ENCODE results near the gene UMODL1.

UMODL1 gene

DNA sequence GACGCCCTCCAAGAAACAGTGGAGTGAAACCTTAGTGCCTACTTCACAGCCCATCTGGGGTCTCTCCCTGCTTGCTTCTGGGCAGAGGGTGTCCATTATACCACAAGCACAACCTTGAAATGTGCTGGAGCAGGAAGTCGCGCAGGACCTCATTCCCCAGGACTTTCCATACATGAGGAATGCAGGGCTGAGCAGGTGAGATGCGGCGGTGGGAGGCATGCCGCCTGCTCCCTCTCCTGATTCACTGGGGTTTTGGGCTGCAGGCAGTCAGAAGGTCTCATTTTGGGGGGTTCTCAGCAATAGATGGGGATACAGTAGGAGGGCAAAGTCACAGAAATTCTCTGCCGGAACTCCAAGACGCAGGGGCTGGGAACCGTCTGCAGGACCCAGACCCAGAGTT, 15.7 kb upstream of the UMODL1 start:
- TF ChIP-seq, protein P1, sequence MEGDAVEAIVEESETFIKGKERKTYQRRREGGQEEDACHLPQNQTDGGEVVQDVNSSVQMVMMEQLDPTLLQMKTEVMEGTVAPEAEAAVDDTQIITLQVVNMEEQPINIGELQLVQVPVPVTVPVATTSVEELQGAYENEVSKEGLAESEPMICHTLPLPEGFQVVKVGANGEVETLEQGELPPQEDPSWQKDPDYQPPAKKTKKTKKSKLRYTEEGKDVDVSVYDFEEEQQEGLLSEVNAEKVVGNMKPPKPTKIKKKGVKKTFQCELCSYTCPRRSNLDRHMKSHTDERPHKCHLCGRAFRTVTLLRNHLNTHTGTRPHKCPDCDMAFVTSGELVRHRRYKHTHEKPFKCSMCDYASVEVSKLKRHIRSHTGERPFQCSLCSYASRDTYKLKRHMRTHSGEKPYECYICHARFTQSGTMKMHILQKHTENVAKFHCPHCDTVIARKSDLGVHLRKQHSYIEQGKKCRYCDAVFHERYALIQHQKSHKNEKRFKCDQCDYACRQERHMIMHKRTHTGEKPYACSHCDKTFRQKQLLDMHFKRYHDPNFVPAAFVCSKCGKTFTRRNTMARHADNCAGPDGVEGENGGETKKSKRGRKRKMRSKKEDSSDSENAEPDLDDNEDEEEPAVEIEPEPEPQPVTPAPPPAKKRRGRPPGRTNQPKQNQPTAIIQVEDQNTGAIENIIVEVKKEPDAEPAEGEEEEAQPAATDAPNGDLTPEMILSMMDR (IDR thresholded peaks at IDR 0.05; ENCODE audit: low read depth, low read length): no peak
- H3K4me3 ChIP-seq (ENCODE audit: low read depth, low read length): no peak overlapping the region

DNA sequence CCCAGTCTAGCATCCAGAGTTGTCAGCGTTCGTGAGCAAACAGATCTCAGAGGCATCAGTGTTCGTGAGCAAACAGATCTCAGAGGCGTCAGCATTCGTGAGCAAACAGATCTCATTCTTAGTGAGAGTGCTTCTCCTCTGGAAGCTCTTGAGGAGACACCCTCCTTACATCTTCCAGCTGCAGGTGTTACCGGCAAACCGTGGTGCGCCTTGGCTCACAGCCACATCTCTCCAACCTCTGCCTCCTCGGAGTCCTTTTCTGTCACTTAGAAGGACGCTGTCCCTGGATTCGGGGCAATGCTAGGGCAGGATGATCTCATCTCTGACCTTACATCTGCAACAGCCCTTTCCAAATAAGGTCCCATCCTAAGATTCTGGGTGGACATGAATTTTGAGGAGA, 14.6 kb upstream of the UMODL1 start:
- TF ChIP-seq, protein P1 (IDR thresholded peaks at IDR 0.05; ENCODE audit: low read depth, low read length): no peak
- peak overlapping the region; percentile 19; the same call in 1 of the 2 replicates for H3K4me3 ChIP-seq (ENCODE audit: low read depth, low read length)

DNA sequence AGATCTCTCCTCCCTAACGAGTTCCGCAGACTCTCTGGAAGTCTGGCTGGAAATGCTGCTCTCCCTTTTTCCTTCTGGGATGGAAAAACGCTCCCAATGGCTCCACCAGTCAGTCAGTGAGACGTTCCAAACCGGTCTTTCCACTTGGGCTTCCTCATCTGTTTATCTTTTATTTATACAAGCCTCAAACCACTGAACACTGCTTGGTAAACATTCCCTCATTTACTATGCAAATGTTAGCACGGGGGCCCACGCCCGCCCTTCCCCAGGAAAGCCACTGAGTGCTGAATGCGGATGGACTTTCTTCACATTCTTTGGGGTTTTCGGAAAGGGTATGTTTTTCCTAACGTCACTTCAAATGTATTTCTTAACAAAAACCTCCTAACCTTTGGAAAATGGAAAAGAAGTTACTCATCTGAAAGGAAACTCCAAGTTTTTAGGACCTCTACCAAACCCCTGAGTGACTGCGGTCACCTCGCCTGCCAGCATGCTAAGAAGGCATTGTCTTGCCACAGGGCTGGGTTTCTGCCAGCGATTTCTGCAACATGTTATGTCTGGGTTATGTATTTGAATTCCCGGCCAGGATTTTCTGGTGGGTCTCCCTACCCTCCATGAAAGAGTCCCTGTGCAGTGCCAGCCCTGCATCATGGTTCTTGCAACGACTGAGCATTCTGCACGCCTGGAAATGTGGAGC, 14.0 kb upstream of the UMODL1 start:
- TF ChIP-seq, protein P1 (IDR thresholded peaks at IDR 0.05; ENCODE audit: low read depth, low read length): no peak
- H3K4me3 ChIP-seq (ENCODE audit: low read depth, low read length): peak overlapping the region; percentile 29; the same call in 1 of the 2 replicates

DNA sequence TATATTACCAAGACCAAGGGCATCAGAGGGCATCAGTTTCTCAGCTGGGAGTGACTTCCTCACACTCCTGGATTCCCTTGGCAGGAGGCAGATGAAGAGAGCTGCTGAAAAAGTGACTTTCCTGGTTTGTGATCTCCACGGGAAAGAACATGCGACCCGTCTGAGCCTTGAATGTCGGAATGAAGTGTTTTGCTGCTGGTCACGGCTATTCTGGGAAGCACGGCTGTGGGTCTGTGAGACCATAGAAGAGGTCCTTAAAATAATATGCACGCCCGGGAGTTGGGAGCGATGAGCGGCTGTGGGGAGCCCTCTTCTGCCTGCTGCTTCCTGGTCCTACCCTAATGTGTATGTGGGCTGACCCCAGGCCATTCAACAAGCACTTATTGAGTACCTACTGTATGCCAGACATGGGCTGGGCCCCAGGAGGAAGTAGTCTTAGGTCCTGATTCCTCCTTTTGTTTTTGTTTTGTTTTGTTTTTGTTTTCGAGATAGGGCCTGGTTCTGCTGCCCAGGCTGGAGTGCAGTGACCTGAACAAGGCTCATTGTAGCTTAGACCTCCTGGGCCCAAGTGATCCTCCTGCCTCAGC, 13.2 kb upstream of the UMODL1 start:
- TF ChIP-seq, protein P1 (IDR thresholded peaks at IDR 0.05; ENCODE audit: low read depth, low read length): no peak
- 0 out of 2 replicates have a peak overlapping the region, but pooled peaks have one; percentile 29 for H3K4me3 ChIP-seq (ENCODE audit: low read depth, low read length)

DNA sequence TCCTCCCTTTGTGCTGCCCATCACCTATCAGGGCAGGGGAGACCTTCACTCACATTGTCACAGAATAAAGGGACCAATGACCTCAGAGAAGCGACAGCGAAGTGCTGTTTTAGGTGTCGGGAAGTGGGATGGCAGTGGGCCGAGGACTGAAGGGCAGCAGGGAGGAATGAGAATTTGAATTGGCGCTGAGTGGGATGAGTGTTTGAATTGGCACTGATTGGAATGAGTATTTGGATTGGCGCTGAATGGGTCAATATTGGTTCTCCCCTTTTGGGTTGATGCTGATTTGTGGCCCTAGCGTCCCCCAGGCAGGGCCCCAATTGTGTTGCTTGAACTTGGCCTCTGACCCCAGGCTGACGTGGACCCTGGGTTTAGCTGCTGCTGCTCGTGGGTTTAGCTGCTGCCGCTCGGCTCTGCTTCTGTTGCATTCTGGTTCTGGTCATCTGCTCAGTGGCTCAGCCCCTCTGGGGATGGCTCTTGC, 12.4 kb upstream of the UMODL1 start:
- no peak overlapping the region for H3K4me3 ChIP-seq (ENCODE audit: low read depth, low read length)
- TF ChIP-seq, protein P1 (IDR thresholded peaks at IDR 0.05; ENCODE audit: low read depth, low read length): no peak

DNA sequence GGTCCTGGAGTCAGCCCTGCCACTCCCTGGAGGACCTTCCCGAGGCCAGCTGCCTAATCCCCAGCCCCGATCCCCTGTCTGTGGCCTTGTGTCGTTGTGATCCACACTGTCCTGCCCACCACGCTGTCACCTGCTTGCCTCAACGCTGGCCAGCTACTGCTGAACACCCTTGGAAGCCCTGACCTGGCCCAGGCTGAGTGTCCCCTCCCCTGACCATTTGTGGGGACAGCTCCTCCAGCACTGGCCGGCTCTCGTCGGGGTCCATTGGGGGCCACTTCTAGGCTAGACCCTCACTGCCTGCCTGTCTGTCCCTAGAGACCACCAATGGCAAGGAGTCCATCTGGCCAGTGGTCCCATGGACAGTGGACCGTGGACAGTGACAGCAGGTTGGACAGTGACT, 12.0 kb upstream of the UMODL1 start:
- no peak overlapping the region for H3K4me3 ChIP-seq (ENCODE audit: low read depth, low read length)
- TF ChIP-seq, protein P1 (IDR thresholded peaks at IDR 0.05; ENCODE audit: low read depth, low read length): no peak

DNA sequence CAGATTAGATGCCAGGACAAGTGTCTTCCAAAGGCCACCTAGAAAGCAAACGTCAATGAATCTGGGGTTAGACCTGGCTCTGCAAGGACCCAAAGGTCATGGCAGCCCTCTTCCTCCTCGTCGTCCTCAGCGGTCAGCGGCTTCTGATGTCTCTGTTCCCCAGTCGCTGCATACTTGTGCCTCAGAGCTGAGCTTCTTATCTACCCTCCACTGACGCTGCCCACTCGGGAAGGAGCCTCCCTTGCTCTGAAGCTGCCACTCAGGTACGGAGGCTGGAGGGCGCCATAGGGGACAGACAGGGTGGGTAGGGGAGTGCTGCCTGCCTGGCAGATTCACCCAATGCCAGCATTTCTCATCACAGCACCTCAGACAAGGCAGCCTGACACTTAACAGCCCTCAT, 11.4 kb upstream of the UMODL1 start:
- TF ChIP-seq, protein P1 (IDR thresholded peaks at IDR 0.05; ENCODE audit: low read depth, low read length): no peak
- H3K4me3 ChIP-seq (ENCODE audit: low read depth, low read length): no peak overlapping the region
